Neural cell (in vitro differentiated cells): ENCODE results near the gene BMAL1. TPM values are rescaled to one million over a fixed set of nuclear protein-coding genes. Genes with fewer than 3 reads are reported as not detected.

Experiments used
- H2AFZ ChIP-seq: fragments of 200-600, 300-800 bp; sonication (generic), shearing (Covaris generic); 2 replicates; pipeline ENCODE4 v1.6.0; 2014; ENCODE audit warnings: low read depth, mild to moderate bottlenecking, antibody characterized with exemption, low read length, moderate library complexity
- H3F3A ChIP-seq: fragments of 200-600 bp; shearing (Covaris generic); 2 replicates; pipeline ENCODE4 v1.6.1; 2016; ENCODE audit warnings: mild to moderate bottlenecking, moderate library complexity, mixed read lengths, antibody characterized with exemption, low read length; ENCODE audit not compliant: insufficient read depth, poor library complexity, severe bottlenecking
- H3K27ac ChIP-seq: fragments of 200-600, 300-800 bp; sonication (generic), shearing (Covaris generic); 2 replicates; pipeline ENCODE4 v1.5.1; 2014; ENCODE audit warnings: mild to moderate bottlenecking, low read length, moderate library complexity
- H3K27me3 ChIP-seq: fragments of 300-800, 200-600 bp; sonication (generic), shearing (Covaris generic); 2 replicates; pipeline ENCODE4 v1.6.0; 2014; ENCODE audit warnings: mild to moderate bottlenecking, low read depth, low read length, moderate library complexity; ENCODE audit not compliant: insufficient read depth
- H3K36me3 ChIP-seq: fragments of 300-800, 200-600 bp; sonication (generic), shearing (Covaris generic); 2 replicates; pipeline ENCODE4 v1.5.1; 2014; ENCODE audit warnings: mild to moderate bottlenecking, antibody characterized with exemption, low read length, moderate library complexity; ENCODE audit not compliant: insufficient read depth
- H3K4me2 ChIP-seq: fragments of 300-800, 200-600 bp; sonication (generic), shearing (Covaris generic); 2 replicates; pipeline ENCODE4 v1.6.0; 2014; ENCODE audit warnings: mild to moderate bottlenecking, low read length
- H3K4me3 ChIP-seq: fragments of 300-800, 200-600 bp; sonication (generic), shearing (Covaris generic); 2 replicates; pipeline ENCODE4 v1.5.1; 2014; ENCODE audit warnings: mild to moderate bottlenecking, low read length, moderate library complexity
- H3K79me2 ChIP-seq: fragments of 200-600 bp; shearing (Covaris generic); replicated peaks from 2 replicates; pipeline ENCODE4 v1.6.0; 2014; ENCODE audit warnings: mild to moderate bottlenecking, low read length, moderate library complexity; ENCODE audit not compliant: insufficient read depth
- H3K9ac ChIP-seq: fragments of 300-800, 200-600 bp; sonication (generic), shearing (Covaris generic); 2 replicates; pipeline ENCODE4 v1.6.1; 2016; ENCODE audit warnings: mild to moderate bottlenecking, low read length, mixed read lengths
- H3K9me2 ChIP-seq: fragments of 200-600 bp; shearing (Covaris generic); 2 replicates; pipeline ENCODE4 v1.6.1; 2016; ENCODE audit warnings: mild to moderate bottlenecking, low read length, mixed read lengths; ENCODE audit not compliant: insufficient read depth
- H3K9me3 ChIP-seq: fragments of 200-600, 300-800 bp; sonication (generic), shearing (Covaris generic); 2 replicates; pipeline ENCODE4 v1.6.1; 2016; ENCODE audit warnings: mild to moderate bottlenecking, mixed run types, low read length, moderate library complexity, mixed read lengths
- H4K20me1 ChIP-seq: fragments of 200-600 bp; shearing (Covaris generic); 2 replicates; pipeline ENCODE4 v1.6.1; 2016; ENCODE audit warnings: mild to moderate bottlenecking, mixed run types; ENCODE audit not compliant: insufficient read depth
- CTCF ChIP-seq: fragments of 450-650 bp; IDR thresholded peaks from 2 replicates; pipeline ENCODE4 v1.5.1; 2014; ENCODE audit warnings: antibody characterized with exemption, mild to moderate bottlenecking, moderate library complexity; ENCODE audit not compliant: poor library complexity, severe bottlenecking
- EP300 ChIP-seq: fragments of 450-650 bp; conservative IDR thresholded peaks from 2 replicates; pipeline ENCODE4 v1.6.1; 2014; ENCODE audit warnings: antibody characterized with exemption, mild to moderate bottlenecking, moderate library complexity; ENCODE audit not compliant: poor library complexity, severe bottlenecking
- EZH2 ChIP-seq: fragments of 200-600, 300-800 bp; shearing (Covaris generic), sonication (generic); IDR thresholded peaks from 2 replicates; pipeline ENCODE4 v1.6.1; 2014; ENCODE audit warnings: antibody characterized with exemption, low read length, borderline replicate concordance, mild to moderate bottlenecking; ENCODE audit not compliant: insufficient read depth, poor library complexity, severe bottlenecking
- MXI1 ChIP-seq: fragments of 450-650 bp; conservative IDR thresholded peaks from 2 replicates; pipeline ENCODE4 v1.6.1; 2014; ENCODE audit warnings: antibody characterized with exemption, mild to moderate bottlenecking; ENCODE audit not compliant: poor library complexity, severe bottlenecking
- POLR2AphosphoS5 ChIP-seq: IDR thresholded peaks from 2 replicates; pipeline ENCODE4 v1.6.1; 2012
- RAD21 ChIP-seq: fragments of 450-650 bp; conservative IDR thresholded peaks from 2 replicates; pipeline ENCODE4 v1.6.1; 2014; ENCODE audit warnings: antibody characterized with exemption, mild to moderate bottlenecking, moderate library complexity
- REST ChIP-seq: IDR thresholded peaks from 2 replicates; pipeline ENCODE4 v1.6.1; 2012; ENCODE audit warnings: borderline replicate concordance
- SMC3 ChIP-seq: fragments of 450-650 bp; conservative IDR thresholded peaks from 2 replicates; pipeline ENCODE4 v1.6.1; 2014; ENCODE audit warnings: antibody characterized with exemption, mild to moderate bottlenecking, moderate library complexity; ENCODE audit not compliant: poor library complexity
- TAF1 ChIP-seq: IDR thresholded peaks from 2 replicates; pipeline ENCODE4 v1.6.1; 2012; ENCODE audit warnings: low read depth
- polyA plus RNA-seq: library from polyadenylated mRNA; depleted of rRNA; stranded (reverse); fragments of >200 nt; gene quantifications from 2 replicates; pipeline ENCODE4 v1.2.3, GENCODE V29; 2014

BMAL1 gene
- polyA plus RNA-seq, 1 donor from 2014 or later: 17.1 TPM

- Histone ChIP-seq H3K27me3 (no peaks in the 10 kb centered on the region), H3F3A (no peaks in the 10 kb centered on the region), H3K4me3 (no peak overlapping the region), H3K9ac (no peak overlapping the region), H4K20me1 (no peaks in the 10 kb centered on the region), H3K9me2 (no peaks in the 10 kb centered on the region), H3K27ac (no peak overlapping the region), H3K4me2 (no peak overlapping the region), H3K9me3 (no peaks in the 10 kb centered on the region), H3K36me3 (no peaks in the 10 kb centered on the region), H2AFZ (no peak overlapping the region), H3K79me2 (no peaks in the 10 kb centered on the region)
- TF ChIP-seq POLR2AphosphoS5 (no peak), TAF1 (no peak), CTCF (no peak), MXI1 (no peak), EP300 (no peak), SMC3 (no peak), REST (no peak), RAD21 (no peak), EZH2 (no peak)
Observed at GRCh38 chr11:13233173-13233745, 44.3 kb upstream of the BMAL1 start.

GRCh38 chr11:13235895-13236294, 41.7 kb upstream of the BMAL1 start:
- H3K9me2 ChIP-seq: no peaks in the 10 kb centered on the region
- H3K4me2 ChIP-seq: no peak overlapping the region
- H3K27ac ChIP-seq: no peak overlapping the region
- no peak overlapping the region for H2AFZ ChIP-seq
- no peaks in the 10 kb centered on the region for H3K27me3 ChIP-seq
- H4K20me1 ChIP-seq: no peaks in the 10 kb centered on the region
- H3K36me3 ChIP-seq: no peaks in the 10 kb centered on the region
- no peaks in the 10 kb centered on the region for H3K9me3 ChIP-seq
- no peak overlapping the region for H3K9ac ChIP-seq
- H3K4me3 ChIP-seq: no peak overlapping the region
- no peaks in the 10 kb centered on the region for H3F3A ChIP-seq
- no peaks in the 10 kb centered on the region for H3K79me2 ChIP-seq
- TF ChIP-seq REST (no peak), RAD21 (no peak), EP300 (no peak), POLR2AphosphoS5 (no peak), SMC3 (no peak), CTCF (no peak), EZH2 (no peak), TAF1 (no peak), MXI1 (no peak)
